GM19351 (cell line): ENCODE results near the gene KCNQ5.
"Not testable (repeated sequence)": the region's sequence is repeated elsewhere in the genome, so short reads cannot be mapped to it uniquely, and the experiment has no call there.

Source experiments
- ATAC-seq: cut with Tn5 transposase; IDR thresholded peaks from one replicate; pipeline ENCODE4 v1.9.1; 2021; ENCODE audit warnings: mild to moderate bottlenecking, moderate library complexity; ENCODE audit not compliant: unreplicated experiment

The KCNQ5 gene

GRCh38 chr6:73156793-73157767 lies 535.2 kb downstream of the KCNQ5 start:
- ATAC-seq: no peak

- ATAC-seq: no peak
Measured at GRCh38 chr6:73157870-73158269, 536.0 kb downstream of the KCNQ5 start.

GRCh38 chr6:73169111-73169510 lies 547.2 kb downstream of the KCNQ5 start:
- ATAC-seq: no peak

- ATAC-seq: no peak
Measured at GRCh38 chr6:73169633-73170032, 547.8 kb downstream of the KCNQ5 start.

GRCh38 chr6:73174646-73175045 lies 552.8 kb downstream of the KCNQ5 start:
- no peak for ATAC-seq

- no peak for ATAC-seq
Measured at GRCh38 chr6:73176057-73176456, 554.2 kb downstream of the KCNQ5 start.

GRCh38 chr6:73177221-73177944 lies 555.5 kb downstream of the KCNQ5 start:
- ATAC-seq: peak; percentile 62

- ATAC-seq: no peak
Measured at GRCh38 chr6:73180076-73180738, 558.3 kb downstream of the KCNQ5 start.

- peak; percentile 83 for ATAC-seq
Measured at GRCh38 chr6:73180763-73181619, 559.1 kb downstream of the KCNQ5 start.

GRCh38 chr6:73182021-73182607 lies 560.2 kb downstream of the KCNQ5 start:
- peak; percentile 26 for ATAC-seq

GRCh38 chr6:73193302-73193701 lies 571.4 kb downstream of the KCNQ5 start:
- ATAC-seq: not testable (repeated sequence)

- no peak for ATAC-seq
Measured at GRCh38 chr6:73194744-73195143, 572.9 kb downstream of the KCNQ5 start.

- no peak for ATAC-seq
Measured at GRCh38 chr6:73200247-73200646, 578.4 kb downstream of the KCNQ5 start.

GRCh38 chr6:73200735-73201134 lies 578.9 kb downstream of the KCNQ5 start:
- ATAC-seq: no peak

- ATAC-seq: no peak
Measured at GRCh38 chr6:73203098-73203497, 581.2 kb downstream of the KCNQ5 start.

- ATAC-seq: no peak
Measured at GRCh38 chr6:73204252-73204651, 582.4 kb downstream of the KCNQ5 start.

GRCh38 chr6:73207221-73207837 lies 585.5 kb downstream of the KCNQ5 start:
- no peak for ATAC-seq

- ATAC-seq: no peak
Measured at GRCh38 chr6:73209117-73209516, 587.3 kb downstream of the KCNQ5 start.

- ATAC-seq: no peak
Measured at GRCh38 chr6:73216859-73217258, 595.0 kb downstream of the KCNQ5 start.

GRCh38 chr6:73225396-73225795 lies 603.5 kb downstream of the KCNQ5 start, which contains the start of gene KHDC1L:
KHDC1L (minus strand) TSS chr6:73225496; CDS start chr6:73225408, 88 bp downstream.
- no peak for ATAC-seq
